ENCODE results near the gene PCLO.

The PCLO gene

GRCh38 chr7:82810558-82811259 lies 352.0 kb downstream of the PCLO start:
- peak in 1 of 2 donors; percentile 32 for ATAC-seq

- ATAC-seq, result no peak
Measured at GRCh38 chr7:82808633-82809032, 354.1 kb downstream of the PCLO start.

GRCh38 chr7:82805527-82805960 lies 357.1 kb downstream of the PCLO start:
- ATAC-seq, result no peak

- no peak for ATAC-seq
Measured at GRCh38 chr7:82803411-82803810, 359.3 kb downstream of the PCLO start.

- no peak for ATAC-seq
Measured at GRCh38 chr7:82789883-82790609, 372.6 kb downstream of the PCLO start.

GRCh38 chr7:82778021-82778420 lies 384.7 kb downstream of the PCLO start:
- ATAC-seq, result no peak

GRCh38 chr7:82762880-82763279 lies 399.8 kb downstream of the PCLO start:
- no peak for ATAC-seq

- ATAC-seq, result no peak
Measured at GRCh38 chr7:82760831-82761230, 401.9 kb downstream of the PCLO start.

GRCh38 chr7:82760074-82760473 lies 402.6 kb downstream of the PCLO start:
- no peak for ATAC-seq

- ATAC-seq, result no peak
Measured at GRCh38 chr7:82755705-82756551, 406.8 kb downstream of the PCLO start.

GRCh38 chr7:82750007-82750406 lies 412.7 kb downstream of the PCLO start:
- no peak for ATAC-seq

- ATAC-seq, result no peak
Measured at GRCh38 chr7:82745820-82746219, 416.9 kb downstream of the PCLO start.

GRCh38 chr7:82745117-82745516 lies 417.6 kb downstream of the PCLO start:
- ATAC-seq, result no peak

- no peak for ATAC-seq
Measured at GRCh38 chr7:82742163-82742562, 420.5 kb downstream of the PCLO start.

- ATAC-seq, result no peak
Measured at GRCh38 chr7:82741493-82741892, 421.2 kb downstream of the PCLO start.

- no peak for ATAC-seq
Measured at GRCh38 chr7:82740246-82740848, 422.3 kb downstream of the PCLO start.

GRCh38 chr7:82736633-82737032 lies 426.1 kb downstream of the PCLO start:
- no peak for ATAC-seq

- no peak for ATAC-seq
Measured at GRCh38 chr7:82732677-82733076, 430.0 kb downstream of the PCLO start.

- ATAC-seq, result no peak
Measured at GRCh38 chr7:82729172-82730030, 433.3 kb downstream of the PCLO start.

- no peak for ATAC-seq
Measured at GRCh38 chr7:82726038-82726800, 436.5 kb downstream of the PCLO start.

GRCh38 chr7:82723411-82723810 lies 439.3 kb downstream of the PCLO start:
- no peak for ATAC-seq
